ENCODE measurements around the gene ATXN2.

GRCh38 chr12:111444925-111445725 is 154.0 kb downstream of the ATXN2 start:
- TF ChIP-seq CTCF (IDR thresholded peaks at IDR 0.05; ENCODE audit: low read length) (no peak), EZH2 (IDR thresholded peaks at IDR 0.05; ENCODE audit: borderline replicate concordance, low read length) (no peak)
